GM18519 (cell line): Measurements from ENCODE around the gene GAST.

Source experiments
- ATAC-seq: cut with Tn5 transposase; IDR thresholded peaks from one replicate; pipeline ENCODE4 v1.9.1; 2021; ENCODE audit warnings: mild to moderate bottlenecking, moderate library complexity; ENCODE audit not compliant: unreplicated experiment, low FRiP score

The GAST gene

DNA sequence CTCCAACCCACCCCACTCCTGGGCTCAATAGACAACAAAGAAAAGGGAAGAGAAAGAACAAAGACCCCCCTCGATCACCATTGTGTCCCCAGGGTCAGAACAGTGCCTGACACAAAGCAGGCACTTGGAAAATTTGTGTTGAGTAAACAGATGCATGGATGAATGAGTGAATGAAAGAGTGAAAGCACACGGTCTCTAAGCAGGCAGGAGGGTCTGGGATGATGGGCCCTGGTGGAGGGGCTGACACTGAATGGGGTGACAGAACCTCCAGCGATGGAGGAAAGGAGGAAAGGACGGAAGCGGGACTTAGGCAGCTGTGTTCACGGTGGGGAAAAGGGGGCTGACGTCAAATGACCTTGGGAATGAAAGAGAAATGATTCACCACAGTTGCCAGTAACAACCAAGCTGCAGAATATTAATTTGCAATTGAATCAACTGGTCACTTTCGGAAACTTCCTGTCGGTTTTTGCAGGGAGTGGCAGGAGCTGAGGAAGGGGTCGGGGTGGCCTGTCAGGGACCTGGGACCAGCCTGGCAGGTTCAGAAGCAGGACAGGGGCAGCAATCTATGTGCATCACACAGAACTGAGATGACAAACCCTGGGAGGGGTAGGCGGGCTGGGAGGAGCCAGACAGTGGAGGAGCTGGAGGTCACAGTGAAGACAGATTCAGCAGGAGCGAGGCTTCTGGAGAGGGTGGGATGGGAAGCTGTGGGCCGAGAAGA lies 6.7 kb upstream of the GAST start:
- no peak for ATAC-seq

- no peak for ATAC-seq
Measured at GRCh38 chr17:41707803-41708669, 4.1 kb upstream of the GAST start.

DNA sequence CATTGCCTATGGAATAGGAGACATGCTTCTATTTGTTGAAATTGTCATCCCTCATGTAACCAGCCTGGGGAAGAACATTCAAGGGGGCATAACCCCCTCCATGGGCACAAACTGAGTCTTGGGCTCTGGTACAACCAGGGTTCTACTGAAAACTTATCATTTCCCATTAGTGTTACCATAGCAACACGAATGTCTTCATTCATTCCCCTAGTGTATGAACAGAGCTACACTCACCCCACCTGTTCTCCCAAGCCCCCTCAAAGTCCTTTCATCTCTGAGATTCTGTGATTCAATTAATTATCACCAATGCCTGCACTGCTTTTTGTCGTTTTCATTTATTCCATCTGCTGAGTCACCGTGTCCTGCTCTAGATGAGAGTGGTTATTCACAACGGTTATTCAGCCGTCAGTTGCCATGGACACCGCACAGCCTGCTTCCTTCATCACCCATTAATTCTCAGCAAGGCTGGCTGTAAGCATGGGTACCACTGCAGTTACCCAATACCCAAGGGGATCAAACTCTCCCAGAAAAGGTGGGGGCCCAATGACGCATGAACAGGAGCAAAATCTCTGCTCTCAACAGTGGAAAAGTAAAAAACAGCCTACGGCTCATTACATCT lies 1.6 kb upstream of the GAST start:
- ATAC-seq: no peak

- no peak for ATAC-seq
Measured at GRCh38 chr17:41717408-41718286, 5.5 kb downstream of the GAST start.

GRCh38 chr17:41718287-41718645 lies 6.1 kb downstream of the GAST start:
- no peak for ATAC-seq

DNA sequence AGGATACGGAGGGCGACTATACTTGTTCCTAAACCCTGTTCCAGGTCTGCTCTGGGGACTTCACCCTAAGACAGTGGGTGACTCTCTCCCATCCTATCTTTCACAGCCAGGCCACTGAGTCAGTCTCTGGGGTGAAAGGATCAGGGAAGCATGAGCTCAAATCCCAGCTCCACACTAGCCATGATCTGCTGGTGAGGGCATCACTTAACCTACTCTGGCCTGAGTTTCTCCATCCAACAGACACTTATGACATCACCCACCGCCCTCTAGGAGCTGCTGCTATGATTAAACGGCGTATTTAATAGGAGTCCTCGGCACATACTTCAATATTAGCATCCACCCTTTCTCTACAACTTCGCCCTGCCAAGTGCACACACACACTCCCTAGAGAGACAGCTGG lies 10.1 kb downstream of the GAST start:
- ATAC-seq: no peak

DNA sequence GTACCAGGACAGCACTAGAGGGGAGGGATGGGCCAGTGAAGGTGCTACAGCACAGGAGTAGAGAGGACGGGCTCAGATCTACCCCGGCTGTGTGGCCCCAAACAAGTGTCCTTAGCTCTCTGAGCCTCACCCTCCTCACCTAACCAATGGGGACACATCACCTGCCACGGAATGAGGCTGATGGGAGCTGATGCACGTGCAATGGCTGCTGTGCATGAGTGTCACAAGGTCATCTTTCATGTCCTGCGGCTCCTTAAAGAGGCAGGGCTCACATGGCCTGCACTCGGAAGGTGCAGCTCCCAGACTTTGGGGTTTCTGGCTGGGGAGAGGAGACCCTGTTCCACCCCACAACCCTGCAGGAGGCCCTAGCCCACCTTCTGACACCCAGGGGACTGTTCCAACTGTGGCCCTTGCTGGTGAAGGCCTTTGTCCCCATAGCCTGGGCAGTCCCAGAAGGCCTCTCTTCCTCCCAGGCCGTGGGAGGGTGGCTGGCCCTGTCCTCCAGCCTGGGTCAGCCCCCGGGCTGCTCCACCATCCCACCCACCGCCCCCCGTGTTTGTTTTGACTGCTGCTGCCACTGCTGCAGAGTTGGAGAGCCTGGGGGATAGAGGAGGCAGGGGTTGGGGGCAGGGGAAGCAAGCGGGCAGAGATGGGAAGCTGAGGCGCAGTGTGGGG lies 11.8 kb downstream of the GAST start:
- ATAC-seq: no peak

- no peak for ATAC-seq
Measured at GRCh38 chr17:41724476-41725050, 12.4 kb downstream of the GAST start.

DNA sequence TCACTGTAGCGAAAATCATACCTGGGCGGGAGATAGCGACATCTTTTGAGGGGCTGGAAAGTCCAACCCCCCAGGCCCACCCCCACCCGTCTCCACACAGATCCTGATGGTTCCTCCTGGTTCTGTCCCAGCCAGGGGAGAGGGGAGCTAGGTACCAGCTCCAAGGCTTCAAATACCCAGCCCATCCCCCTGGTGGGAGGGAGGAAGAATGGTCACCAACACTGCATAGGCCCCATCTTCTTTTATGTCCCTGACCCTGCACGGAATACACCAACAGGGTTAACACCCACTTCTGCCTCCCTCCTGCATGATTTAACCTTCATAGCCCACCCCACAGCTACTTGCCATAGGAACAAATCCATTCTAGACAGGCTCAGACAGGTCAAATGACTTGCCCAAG lies 13.0 kb downstream of the GAST start:
- ATAC-seq: no peak

DNA sequence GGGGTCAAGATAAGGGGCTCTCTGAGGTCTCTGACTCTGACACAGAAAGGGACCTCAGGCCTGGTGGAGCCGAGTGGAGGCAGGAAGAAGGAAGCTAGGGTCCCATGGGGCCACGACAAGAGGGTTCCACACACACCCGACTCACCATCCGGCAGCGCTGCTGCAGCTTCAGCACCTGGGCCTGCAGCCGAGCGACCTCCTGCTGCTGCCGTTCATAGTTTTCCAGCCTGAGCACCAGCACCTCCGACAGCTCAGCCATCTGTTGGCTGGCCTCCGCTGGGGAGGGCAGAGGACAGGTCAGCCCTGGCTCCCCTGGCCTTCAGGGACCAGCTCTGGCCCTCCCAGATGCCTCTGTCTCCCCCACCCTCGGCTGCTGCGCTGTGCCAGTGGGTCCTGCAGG lies 15.9 kb downstream of the GAST start:
- ATAC-seq: no peak

GRCh38 chr17:41730479-41730878 lies 18.3 kb downstream of the GAST start:
- no peak for ATAC-seq

GRCh38 chr17:41731836-41732235 lies 19.7 kb downstream of the GAST start:
- ATAC-seq: no peak

DNA sequence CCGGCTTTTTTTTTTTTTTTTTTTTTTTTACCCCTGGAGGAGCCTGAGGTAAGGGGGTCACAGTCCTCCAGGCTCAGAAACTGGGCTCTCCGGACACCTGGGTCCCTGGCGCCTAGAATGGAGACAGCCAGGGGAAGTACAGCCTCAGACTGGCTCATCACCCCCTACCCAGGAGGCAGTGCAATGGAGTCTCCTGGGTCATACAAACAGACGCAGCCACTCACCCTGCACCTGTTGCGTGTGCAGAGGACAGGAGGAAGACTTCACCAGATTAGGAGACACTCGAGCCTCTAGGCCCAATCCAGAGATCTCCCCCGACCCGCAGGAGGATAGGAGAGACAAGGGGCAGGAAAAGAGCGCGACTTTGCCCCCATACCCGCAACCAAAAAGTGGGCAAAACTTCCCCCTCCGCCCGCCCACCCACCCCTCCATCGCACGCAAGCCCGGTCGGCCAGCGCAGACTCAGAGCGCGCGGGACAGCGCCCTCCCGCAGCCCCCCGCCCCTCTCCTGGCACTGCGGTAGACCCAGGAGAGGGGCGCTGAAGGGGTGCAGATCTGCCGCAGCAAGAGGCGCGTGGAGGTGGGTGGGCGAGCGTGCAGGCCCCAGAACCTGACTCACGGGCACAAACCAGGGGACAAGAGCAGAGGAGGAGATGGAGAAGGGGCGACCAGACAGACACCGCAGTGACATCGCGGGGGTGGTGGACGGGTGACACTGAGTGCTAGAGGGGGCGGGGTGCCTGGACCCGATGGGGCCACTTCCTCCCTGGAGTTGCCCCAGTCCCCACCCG lies 21.4 kb downstream of the GAST start:
- ATAC-seq: no peak

DNA sequence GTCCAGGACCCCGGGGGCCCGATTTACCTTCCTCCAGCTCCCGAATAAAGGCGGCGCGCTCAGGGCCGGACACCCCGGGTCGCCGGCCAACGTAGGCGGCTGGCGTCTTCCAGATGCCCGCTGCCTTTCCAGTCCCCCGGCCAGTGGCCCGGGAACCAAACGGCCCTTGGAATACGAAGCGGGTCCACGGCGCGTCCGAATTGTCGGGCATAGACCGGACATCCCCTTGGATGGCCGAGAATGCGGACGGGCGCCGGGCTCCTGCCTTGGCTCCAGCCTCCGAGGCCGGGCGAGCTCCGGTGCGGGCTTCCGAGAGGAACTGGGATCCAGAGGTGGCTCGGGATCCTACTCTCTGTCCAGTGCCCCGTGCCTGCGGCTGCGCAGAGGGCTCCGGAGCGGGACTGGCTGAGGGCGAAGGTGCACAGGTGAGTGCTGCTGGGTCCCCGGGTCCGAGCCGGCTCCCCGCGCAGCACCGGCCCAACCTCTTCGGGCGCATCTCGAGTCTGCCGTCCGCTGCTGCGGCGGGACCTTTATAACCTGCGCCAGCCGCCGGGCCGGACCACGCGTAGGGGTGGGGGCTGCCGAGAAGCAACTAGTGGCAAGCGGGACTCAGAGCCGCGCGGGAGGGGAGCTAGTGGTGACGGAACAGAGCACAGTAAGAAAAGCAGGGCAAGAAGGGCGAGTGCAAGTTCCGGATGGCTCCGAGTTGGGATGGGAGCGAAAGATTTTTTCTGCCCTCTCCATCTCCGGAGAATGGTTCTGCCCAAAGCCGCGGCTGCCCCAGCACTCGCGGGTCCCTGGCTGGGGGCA lies 22.2 kb downstream of the GAST start, which contains the start of gene HAP1:
Gene HAP1, minus strand, starts transcription at position 505 of the 810 bp plus-strand sequence. Its CDS starts 9 bp downstream, at position 496.
- ATAC-seq: no peak

DNA sequence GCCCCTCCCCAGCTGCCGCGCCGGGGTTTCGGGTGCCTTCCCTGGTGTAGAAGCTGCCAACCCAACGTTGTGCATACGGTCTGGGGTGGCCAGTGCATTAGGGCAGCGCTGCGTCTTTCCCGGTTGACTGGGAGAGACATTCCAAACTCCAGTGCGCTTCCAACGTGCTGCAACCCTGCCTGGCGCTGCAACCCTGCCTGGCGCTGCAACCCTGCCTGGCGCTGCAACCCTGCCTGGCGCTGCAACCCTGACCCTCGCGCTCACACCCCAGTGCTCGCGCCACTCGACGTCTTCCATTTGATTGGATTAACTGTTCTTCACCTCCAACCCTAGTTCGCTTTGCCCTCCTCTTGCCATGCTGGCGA lies 22.8 kb downstream of the GAST start:
- no peak for ATAC-seq

DNA sequence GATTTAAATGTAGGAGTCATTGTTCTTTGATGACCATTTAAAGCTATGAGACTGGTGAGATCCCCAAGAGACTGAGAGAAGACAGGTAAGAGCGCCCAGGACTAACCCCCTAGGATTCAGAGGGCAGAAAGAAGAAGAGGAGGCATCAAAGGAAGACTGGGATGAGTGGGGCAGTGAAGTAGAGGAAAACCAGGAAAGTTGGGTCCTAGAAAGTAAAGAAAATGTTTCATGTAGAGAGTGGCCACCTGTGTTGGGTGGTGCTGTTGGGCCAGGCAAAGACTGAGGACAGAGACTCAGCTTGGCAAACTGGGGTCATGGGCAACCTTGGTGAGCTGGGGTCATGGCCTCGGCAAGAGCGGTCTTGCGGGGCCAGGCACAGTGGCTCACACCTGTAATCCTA lies 23.6 kb downstream of the GAST start:
- no peak for ATAC-seq

- ATAC-seq: no peak
Measured at GRCh38 chr17:41736983-41737679, 25.0 kb downstream of the GAST start.

GRCh38 chr17:41737680-41738023 lies 25.5 kb downstream of the GAST start:
- no peak for ATAC-seq
